ENCODE results near the gene STARD4. TPM values are rescaled to one million over a fixed set of nuclear protein-coding genes. Genes with fewer than 3 reads are reported as not detected.

The STARD4 gene, protein sequence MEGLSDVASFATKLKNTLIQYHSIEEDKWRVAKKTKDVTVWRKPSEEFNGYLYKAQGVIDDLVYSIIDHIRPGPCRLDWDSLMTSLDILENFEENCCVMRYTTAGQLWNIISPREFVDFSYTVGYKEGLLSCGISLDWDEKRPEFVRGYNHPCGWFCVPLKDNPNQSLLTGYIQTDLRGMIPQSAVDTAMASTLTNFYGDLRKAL
- 28.1 and 30.4 TPM in 2 replicates for total RNA-seq (2014; rRNA removed; shearing (Covaris generic))
- 37.3 and 43.8 TPM in 2 replicates for total RNA-seq (2022)
- Bru-seq, nascent RNA: percentile 93 among the genes with signal in this experiment
- BruChase-seq, experiment 1, labeled RNA remaining after a 6-hour chase: percentile 87 among the genes with signal in this experiment
- percentile 96 among the genes with signal in this experiment for BruChase-seq, experiment 2, labeled RNA remaining after a 2-hour chase
- long read RNA-seq, full-length matches to known transcripts: 42 of 54 reads
- long read RNA-seq, partial matches to known transcripts: 0 of 54 reads
- long read RNA-seq, other reads (novel, unspliced or antisense): 12 of 54 reads

DNA sequence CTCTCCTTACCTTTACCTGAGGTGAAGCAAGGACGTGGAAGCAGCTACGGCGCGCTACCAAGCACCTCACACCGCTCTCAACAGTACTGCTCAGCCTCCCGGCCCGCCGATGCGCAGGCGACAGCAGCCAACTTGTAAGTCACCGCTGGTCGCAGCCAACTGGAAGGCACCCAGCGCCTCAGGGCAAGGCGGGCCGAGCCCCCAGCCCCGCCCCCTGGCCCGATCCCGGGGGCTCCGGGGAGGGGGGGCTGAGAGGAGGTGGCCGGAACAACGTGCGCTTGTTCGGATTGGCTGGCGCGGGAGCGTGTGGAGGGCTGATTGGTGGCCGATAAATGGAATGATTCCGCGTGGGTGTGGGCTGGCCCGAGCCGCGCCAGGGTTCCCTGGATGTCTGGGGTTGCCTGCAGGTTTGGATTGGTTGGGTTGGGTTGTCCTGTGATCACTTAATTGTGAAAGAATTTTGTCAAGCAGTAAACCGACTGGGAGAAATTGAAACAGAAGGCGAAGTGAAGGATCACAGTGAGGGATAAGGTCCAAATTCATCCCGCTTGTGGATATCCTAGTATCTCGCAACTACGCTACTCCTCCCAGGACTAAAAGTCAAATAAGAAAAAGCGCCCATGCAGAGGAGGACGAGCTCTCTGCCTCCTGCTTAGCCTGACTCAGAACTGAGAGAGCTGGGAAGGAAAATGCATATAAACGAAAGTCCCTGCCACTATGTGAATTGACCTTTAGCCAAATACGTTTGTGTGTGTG is at the start of gene STARD4:
STARD4 (minus strand) TSS at position 161 of the 756 bp plus-strand sequence. CDS start 5,102 bp downstream, outside the sequence.
- H2AFZ ChIP-seq (ENCODE audit: low read length): peak within 1 kb of the TSS; percentile 94
- DNase-seq (ENCODE audit: low spot score): peak; percentile 96
- ChIA-PET POLR2A (interaction anchor here (0.9 to 3.6 kb wide), 5 partner anchors 11 to 649 kb away, joined by 3 to 11 read pairs (median 4); no protein-coding TSS in a partner anchor), CTCF (ENCODE audit: unreplicated experiment) (interaction anchor here (1.1 kb wide), 1 partner anchor 28 kb away, joined by 4 read pairs; no protein-coding TSS in a partner anchor)
- peak within 1 kb of the TSS; percentile 92 for H3K4me2 ChIP-seq (ENCODE audit: low read length)
- H4K20me1 ChIP-seq (ENCODE audit: insufficient read depth, low read length): peaks cover 13% of the 10 kb centered on the region; the same call in 1 of the 2 replicates
- H3K36me3 ChIP-seq (ENCODE audit: insufficient read depth, low read length): no peaks in the 10 kb centered on the region
- H3K27ac ChIP-seq (ENCODE audit: low read depth, low read length, poor library complexity, severe bottlenecking): peak within 1 kb of the TSS; percentile 69
- H3K9me3 ChIP-seq (ENCODE audit: low read length): no peaks in the 10 kb centered on the region
- peaks cover 38% of the 10 kb centered on the region for H3K4me1 ChIP-seq (ENCODE audit: insufficient read depth, low read length, poor library complexity, severe bottlenecking)
- no peak for TF ChIP-seq EZH2phosphoT487 (IDR thresholded peaks at IDR 0.05; ENCODE audit: borderline replicate concordance, low read depth, low read length)
- TF ChIP-seq, protein P1, sequence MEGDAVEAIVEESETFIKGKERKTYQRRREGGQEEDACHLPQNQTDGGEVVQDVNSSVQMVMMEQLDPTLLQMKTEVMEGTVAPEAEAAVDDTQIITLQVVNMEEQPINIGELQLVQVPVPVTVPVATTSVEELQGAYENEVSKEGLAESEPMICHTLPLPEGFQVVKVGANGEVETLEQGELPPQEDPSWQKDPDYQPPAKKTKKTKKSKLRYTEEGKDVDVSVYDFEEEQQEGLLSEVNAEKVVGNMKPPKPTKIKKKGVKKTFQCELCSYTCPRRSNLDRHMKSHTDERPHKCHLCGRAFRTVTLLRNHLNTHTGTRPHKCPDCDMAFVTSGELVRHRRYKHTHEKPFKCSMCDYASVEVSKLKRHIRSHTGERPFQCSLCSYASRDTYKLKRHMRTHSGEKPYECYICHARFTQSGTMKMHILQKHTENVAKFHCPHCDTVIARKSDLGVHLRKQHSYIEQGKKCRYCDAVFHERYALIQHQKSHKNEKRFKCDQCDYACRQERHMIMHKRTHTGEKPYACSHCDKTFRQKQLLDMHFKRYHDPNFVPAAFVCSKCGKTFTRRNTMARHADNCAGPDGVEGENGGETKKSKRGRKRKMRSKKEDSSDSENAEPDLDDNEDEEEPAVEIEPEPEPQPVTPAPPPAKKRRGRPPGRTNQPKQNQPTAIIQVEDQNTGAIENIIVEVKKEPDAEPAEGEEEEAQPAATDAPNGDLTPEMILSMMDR (conservative IDR thresholded peaks at IDR 0.05; ENCODE audit: low read length): no peak
- intact Hi-C loops (cut with micrococcal nuclease; ENCODE audit: unreplicated experiment): loop anchor here (1.0 to 10.0 kb wide), 5 partner anchors 242 to 780 kb away; partner anchors contain the start of genes CAMK4, NREP and WDR36
- no TSS peak for BruUV-seq (replicated peaks)
- H3K9me2 ChIP-seq (ENCODE audit: insufficient read depth, low read length): no peaks in the 10 kb centered on the region
- peak within 1 kb of the TSS; percentile 91 for H3K4me3 ChIP-seq (ENCODE audit: low read depth, low read length, poor library complexity, severe bottlenecking)
- peaks cover 44% of the 10 kb centered on the region; the same call in 1 of the 2 replicates for H3K79me2 ChIP-seq (ENCODE audit: insufficient read depth, low read depth, low read length)

DNA sequence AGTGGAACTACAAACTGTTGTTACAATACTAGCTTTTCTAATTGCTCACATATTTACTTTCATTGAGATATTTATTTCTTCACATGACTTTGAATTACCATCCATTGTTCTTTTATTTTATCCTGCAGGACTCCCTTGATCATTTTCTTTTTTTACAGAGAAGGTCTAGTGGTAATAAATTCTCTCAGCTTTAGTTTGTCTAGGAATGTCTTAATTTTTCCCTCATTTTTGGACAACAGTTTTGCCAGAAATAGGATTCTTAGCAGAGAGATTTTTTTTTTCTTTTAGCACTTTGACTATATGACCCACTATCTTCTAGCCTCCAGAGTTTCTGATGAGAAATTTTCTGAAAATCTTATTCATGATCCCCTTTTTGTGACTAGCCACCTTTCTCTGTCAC is 47.3 kb upstream of the STARD4 start:
- H3K79me2 ChIP-seq (ENCODE audit: insufficient read depth, low read depth, low read length): no peaks in the 10 kb centered on the region
- POLR2A ChIA-PET: no interaction called here

More for the DNA sequence above, 47.3 kb upstream of the STARD4 start:
- H3K4me1 ChIP-seq (ENCODE audit: insufficient read depth, low read length, poor library complexity, severe bottlenecking): no peaks in the 10 kb centered on the region
- no peak overlapping the region for H2AFZ ChIP-seq (ENCODE audit: low read length)
- H3K4me3 ChIP-seq (ENCODE audit: low read depth, low read length, poor library complexity, severe bottlenecking): no peak overlapping the region
- BruUV-seq (replicated peaks): no TSS peak
- no peaks in the 10 kb centered on the region for H4K20me1 ChIP-seq (ENCODE audit: insufficient read depth, low read length)
- DNase-seq (ENCODE audit: low spot score): no peak
- H3K4me2 ChIP-seq (ENCODE audit: low read length): no peak overlapping the region
- H3K36me3 ChIP-seq (ENCODE audit: insufficient read depth, low read length): no peaks in the 10 kb centered on the region
- no peaks in the 10 kb centered on the region for H3K9me2 ChIP-seq (ENCODE audit: insufficient read depth, low read length)
- no peak overlapping the region for H3K27ac ChIP-seq (ENCODE audit: low read depth, low read length, poor library complexity, severe bottlenecking)
- H3K9me3 ChIP-seq (ENCODE audit: low read length): no peaks in the 10 kb centered on the region
- no peak for TF ChIP-seq EZH2phosphoT487 (IDR thresholded peaks at IDR 0.05; ENCODE audit: borderline replicate concordance, low read depth, low read length)
- TF ChIP-seq, protein P1 (conservative IDR thresholded peaks at IDR 0.05; ENCODE audit: low read length): no peak
- intact Hi-C loops (cut with micrococcal nuclease; ENCODE audit: unreplicated experiment): loop anchor here (10.0 kb wide), 1 partner anchor 205 kb away; no protein-coding TSS in a partner anchor
- CTCF ChIA-PET (ENCODE audit: unreplicated experiment): no interaction called here
